Erythroblast (primary cell): ENCODE data around the gene UNC13D.

Experiments used
- GATA1 ChIP-seq: IDR thresholded peaks from 2 replicates; pipeline ENCODE4 v1.6.1; 2011; ENCODE audit warnings: low read depth, mild to moderate bottlenecking, control low read depth, low read length, moderate library complexity
- POLR2A ChIP-seq: IDR thresholded peaks from 2 replicates; pipeline ENCODE4 v1.6.1; 2011; ENCODE audit warnings: mild to moderate bottlenecking, low read length

GRCh38 chr17:75824666-75825065 is 19.5 kb downstream of the UNC13D start:
- TF ChIP-seq POLR2A (no peak), GATA1 (no peak)
